ENCODE measurements around the gene ABCB8. TPM values are rescaled to one million over a fixed set of nuclear protein-coding genes. Genes with fewer than 3 reads are reported as not detected.

Gene ABCB8
- total and polyA plus RNA-seq, 9 of the 15 experiments (the other 6 are each of a cell fraction or from before 2014, with no cell fraction given), result 7.6 to 106 (median 36.3) TPM

DNA sequence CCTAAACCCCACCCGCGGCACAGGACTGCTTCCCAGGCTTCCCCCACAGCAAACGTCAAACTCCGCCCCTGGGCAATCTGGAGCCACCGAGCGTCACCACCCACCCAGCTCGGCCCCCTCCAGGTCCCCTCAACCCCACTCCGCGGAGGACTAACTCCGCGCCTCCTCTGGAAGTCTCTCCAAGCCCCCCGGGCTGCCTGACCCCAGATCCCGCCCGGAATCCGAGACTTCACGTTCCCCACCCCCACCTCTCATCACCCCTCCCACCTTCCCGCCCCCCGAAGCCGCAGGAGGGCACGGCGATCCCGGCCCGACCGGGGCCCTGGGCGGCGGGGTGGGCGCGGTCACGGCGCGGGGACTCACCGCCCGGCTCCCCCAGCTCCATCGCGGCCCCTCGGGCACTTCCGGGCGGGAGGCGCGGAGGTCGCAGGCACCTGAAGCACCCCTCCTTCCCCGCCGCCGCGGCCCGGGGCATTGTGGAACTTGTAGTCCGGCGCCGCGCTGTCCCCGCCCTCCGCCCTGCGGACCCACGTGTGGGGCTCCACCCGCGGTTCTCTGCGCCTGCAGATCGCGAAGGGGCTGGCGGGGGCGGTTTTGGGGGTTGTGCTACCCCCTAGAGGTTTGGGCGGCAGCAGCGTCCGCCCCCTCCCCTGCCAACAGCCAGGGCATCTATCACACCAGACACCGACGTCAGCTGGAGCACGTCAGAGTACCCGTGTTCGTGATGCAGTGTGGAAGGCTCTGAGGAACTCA lies 55.0 kb downstream of the ABCB8 start, which contains the start of gene TMUB1 (continued):
- TF ChIP-seq ZFX (CRISPR knock-in tag; IDR thresholded peaks at IDR 0.05) (peak; percentile 41), HEY1 (CRISPR knock-in tag; IDR thresholded peaks at IDR 0.05; ENCODE audit: borderline replicate concordance) (no peak), SMARCC2 (IDR thresholded peaks at IDR 0.05; ENCODE audit: low read depth) (no peak), FOXJ3 (CRISPR knock-in tag; IDR thresholded peaks at IDR 0.05) (no peak), RNF219 (CRISPR knock-in tag; IDR thresholded peaks at IDR 0.05) (no peak), DIDO1 (tag; IDR thresholded peaks at IDR 0.05; ENCODE audit: low read depth) (no peak), ZNF217 (CRISPR knock-in tag; IDR thresholded peaks at IDR 0.05) (no peak), PATZ1 (CRISPR knock-in tag; IDR thresholded peaks at IDR 0.05; ENCODE audit: borderline replicate concordance) (no peak), GATA2 (CRISPR knock-in tag; IDR thresholded peaks at IDR 0.05) (no peak), HMGN3 (IDR thresholded peaks at IDR 0.05; ENCODE audit: borderline replicate concordance, extremely low read depth, insufficient read length, low read depth, low read length) (no peak), MYBL2 (IDR thresholded peaks at IDR 0.05; ENCODE audit: low read depth) (no peak), MYBL2 (CRISPR knock-in tag; IDR thresholded peaks at IDR 0.05; ENCODE audit: borderline replicate concordance) (no peak), TEAD4 (IDR thresholded peaks at IDR 0.05; ENCODE audit: low read length) (no peak), TEAD4 (CRISPR knock-in tag; IDR thresholded peaks at IDR 0.05; ENCODE audit: borderline replicate concordance) (no peak), ZBTB33 (CRISPR knock-in tag; IDR thresholded peaks at IDR 0.05) (no peak), ZNF184 (CRISPR knock-in tag; IDR thresholded peaks at IDR 0.05) (no peak), EP300 (IDR thresholded peaks at IDR 0.05; ENCODE audit: low read length) (no peak), BRD9 (IDR thresholded peaks at IDR 0.05; ENCODE audit: low read depth, partially characterized antibody) (no peak), ZNF395 (CRISPR knock-in tag; IDR thresholded peaks at IDR 0.05) (peak; percentile 11; the same call in 1 of the 2 replicates)

Measured in K562 (cell line).